ENCODE data around the gene TTI1.

Gene TTI1

GRCh38 chr20:38012332-38012731 is 20.9 kb downstream of the TTI1 start (continued):
- TF ChIP-seq PRDM2 (tag by site-specific recombination; IDR thresholded peaks at IDR 0.05; ENCODE audit: borderline replicate concordance): no peak
- no peak for TF ChIP-seq ZXDB (tag by site-specific recombination; IDR thresholded peaks at IDR 0.05)
- TF ChIP-seq, protein P1, sequence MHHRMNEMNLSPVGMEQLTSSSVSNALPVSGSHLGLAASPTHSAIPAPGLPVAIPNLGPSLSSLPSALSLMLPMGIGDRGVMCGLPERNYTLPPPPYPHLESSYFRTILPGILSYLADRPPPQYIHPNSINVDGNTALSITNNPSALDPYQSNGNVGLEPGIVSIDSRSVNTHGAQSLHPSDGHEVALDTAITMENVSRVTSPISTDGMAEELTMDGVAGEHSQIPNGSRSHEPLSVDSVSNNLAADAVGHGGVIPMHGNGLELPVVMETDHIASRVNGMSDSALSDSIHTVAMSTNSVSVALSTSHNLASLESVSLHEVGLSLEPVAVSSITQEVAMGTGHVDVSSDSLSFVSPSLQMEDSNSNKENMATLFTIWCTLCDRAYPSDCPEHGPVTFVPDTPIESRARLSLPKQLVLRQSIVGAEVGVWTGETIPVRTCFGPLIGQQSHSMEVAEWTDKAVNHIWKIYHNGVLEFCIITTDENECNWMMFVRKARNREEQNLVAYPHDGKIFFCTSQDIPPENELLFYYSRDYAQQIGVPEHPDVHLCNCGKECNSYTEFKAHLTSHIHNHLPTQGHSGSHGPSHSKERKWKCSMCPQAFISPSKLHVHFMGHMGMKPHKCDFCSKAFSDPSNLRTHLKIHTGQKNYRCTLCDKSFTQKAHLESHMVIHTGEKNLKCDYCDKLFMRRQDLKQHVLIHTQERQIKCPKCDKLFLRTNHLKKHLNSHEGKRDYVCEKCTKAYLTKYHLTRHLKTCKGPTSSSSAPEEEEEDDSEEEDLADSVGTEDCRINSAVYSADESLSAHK (tag by site-specific recombination; IDR thresholded peaks at IDR 0.05): no peak
- TF ChIP-seq SETDB1 (IDR thresholded peaks at IDR 0.05; ENCODE audit: insufficient read length, low read length): no peak
- no peak for TF ChIP-seq ZSCAN30 (tag by site-specific recombination; IDR thresholded peaks at IDR 0.05)
- TF ChIP-seq, protein P2, sequence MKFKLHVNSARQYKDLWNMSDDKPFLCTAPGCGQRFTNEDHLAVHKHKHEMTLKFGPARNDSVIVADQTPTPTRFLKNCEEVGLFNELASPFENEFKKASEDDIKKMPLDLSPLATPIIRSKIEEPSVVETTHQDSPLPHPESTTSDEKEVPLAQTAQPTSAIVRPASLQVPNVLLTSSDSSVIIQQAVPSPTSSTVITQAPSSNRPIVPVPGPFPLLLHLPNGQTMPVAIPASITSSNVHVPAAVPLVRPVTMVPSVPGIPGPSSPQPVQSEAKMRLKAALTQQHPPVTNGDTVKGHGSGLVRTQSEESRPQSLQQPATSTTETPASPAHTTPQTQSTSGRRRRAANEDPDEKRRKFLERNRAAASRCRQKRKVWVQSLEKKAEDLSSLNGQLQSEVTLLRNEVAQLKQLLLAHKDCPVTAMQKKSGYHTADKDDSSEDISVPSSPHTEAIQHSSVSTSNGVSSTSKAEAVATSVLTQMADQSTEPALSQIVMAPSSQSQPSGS (tag by site-specific recombination; IDR thresholded peaks at IDR 0.05; ENCODE audit: low read depth): no peak

DNA sequence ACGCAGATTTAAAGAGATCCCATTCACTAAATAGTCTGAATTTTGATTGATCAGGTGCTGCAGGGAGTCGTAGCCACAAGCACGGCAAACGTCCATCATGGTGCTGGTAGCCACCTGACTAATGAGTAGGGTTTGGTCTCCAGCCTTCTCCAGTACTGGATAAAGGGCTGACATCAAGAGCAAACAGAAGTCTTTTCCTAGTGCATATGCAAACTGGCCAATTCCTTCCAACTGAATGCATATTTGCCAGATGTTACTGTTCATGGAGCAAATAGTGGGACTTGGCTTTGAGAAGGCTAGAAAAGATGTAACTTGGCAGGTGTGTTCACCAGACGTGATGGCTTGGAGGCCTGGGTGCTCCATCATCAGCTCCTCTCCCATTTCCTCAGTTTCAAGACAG is 21.6 kb downstream of the TTI1 start:
- H3K36me3 ChIP-seq (ENCODE audit: control insufficient read depth in 2 of 2, insufficient read depth in 1 of 2, low read length in 2 of 2): peaks cover 0 to 73% of the 10 kb centered on the region in 2 experiments; a peak in 1 of 3 replicates
- CTCF ChIA-PET: no interaction called here
- no peaks in the 10 kb centered on the region for H3K9me3 ChIP-seq (ENCODE audit: control insufficient read depth, insufficient read depth, low read depth, low read length)
- H3K27ac ChIP-seq (ENCODE audit: extremely low read depth, low read depth, low read length): no peak overlapping the region
- no peaks in the 10 kb centered on the region for H3K4me1 ChIP-seq (ENCODE audit: control insufficient read depth, insufficient read depth, low read length)
- POLR2A ChIA-PET: no interaction called here
- no peak for TF ChIP-seq ZNF571 (tag by site-specific recombination; IDR thresholded peaks at IDR 0.05)
- no peak for TF ChIP-seq YY2 (tag by site-specific recombination; IDR thresholded peaks at IDR 0.05)
- no peak for TF ChIP-seq ZNF350 (tag by site-specific recombination; IDR thresholded peaks at IDR 0.05)
- no peak for TF ChIP-seq ZNF341 (tag by site-specific recombination; IDR thresholded peaks at IDR 0.05; ENCODE audit: low read depth)
- TF ChIP-seq ZBTB1 (tag by site-specific recombination; IDR thresholded peaks at IDR 0.05): no peak
- TF ChIP-seq, protein P3, sequence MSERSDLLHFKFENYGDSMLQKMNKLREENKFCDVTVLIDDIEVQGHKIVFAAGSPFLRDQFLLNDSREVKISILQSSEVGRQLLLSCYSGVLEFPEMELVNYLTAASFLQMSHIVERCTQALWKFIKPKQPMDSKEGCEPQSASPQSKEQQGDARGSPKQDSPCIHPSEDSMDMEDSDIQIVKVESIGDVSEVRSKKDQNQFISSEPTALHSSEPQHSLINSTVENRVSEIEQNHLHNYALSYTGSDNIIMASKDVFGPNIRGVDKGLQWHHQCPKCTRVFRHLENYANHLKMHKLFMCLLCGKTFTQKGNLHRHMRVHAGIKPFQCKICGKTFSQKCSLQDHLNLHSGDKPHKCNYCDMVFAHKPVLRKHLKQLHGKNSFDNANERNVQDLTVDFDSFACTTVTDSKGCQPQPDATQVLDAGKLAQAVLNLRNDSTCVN (tag by site-specific recombination; optimal IDR thresholded peaks at IDR 0.05): no peak
- TF ChIP-seq OVOL3 (tag by site-specific recombination; IDR thresholded peaks at IDR 0.05): no peak
- TF ChIP-seq ZIC2 (tag by site-specific recombination; IDR thresholded peaks at IDR 0.05): no peak
- TF ChIP-seq ZNF549 (tag by site-specific recombination; IDR thresholded peaks at IDR 0.05): no peak
- H3K4me3 ChIP-seq (ENCODE audit: low read depth, low read length): no peak overlapping the region

Data from HEK293 (cell line).